Activated naive CD8-positive, alpha-beta T cell treated with anti-CD3 and anti-CD28 coated beads for 36 hours (primary cell): ENCODE measurements around the gene CETN1. TPM values are rescaled to one million over a fixed set of nuclear protein-coding genes. Genes with fewer than 3 reads are reported as not detected.
A peak's percentile ranks its signal among the peaks of the same experiment; 100 is the strongest.

Experiments used
- DNase-seq: peaks from one replicate; pipeline ENCODE4 v3.0.0; 2021
- H3K27ac Mint-ChIP-seq: one replicate; pipeline ENCODE4 v1.8.0; 2022; ENCODE audit warnings: mild to moderate bottlenecking, moderate library complexity, mixed read lengths
- H3K27me3 Mint-ChIP-seq: one replicate; pipeline ENCODE4 v1.8.0; 2022; ENCODE audit warnings: mild to moderate bottlenecking, mixed read lengths
- H3K36me3 Mint-ChIP-seq: one replicate; pipeline ENCODE4 v1.8.0; 2021; ENCODE audit warnings: mild to moderate bottlenecking, mixed read lengths
- H3K4me1 Mint-ChIP-seq: one replicate; pipeline ENCODE4 v1.8.0; 2021; ENCODE audit warnings: mixed read lengths
- H3K4me3 Mint-ChIP-seq: one replicate; pipeline ENCODE4 v1.8.0; 2022; ENCODE audit warnings: mild to moderate bottlenecking, moderate library complexity, mixed read lengths
- H3K9me3 Mint-ChIP-seq: one replicate; pipeline ENCODE4 v1.8.0; 2022; ENCODE audit warnings: mixed read lengths
- total RNA-seq, 2 experiments: library from RNA; stranded (reverse); gene quantifications; one replicate each; pipeline ENCODE4 v1.2.3, GENCODE V29; 2021

The CETN1 gene
- total RNA-seq, 2 experiments from 2014 or later: not detected

- Mint-ChIP-seq H3K36me3 (no peaks in the 10 kb centered on the region), H3K4me1 (no peaks in the 10 kb centered on the region), H3K9me3 (no peaks in the 10 kb centered on the region), H3K27ac (no peak overlapping the region), H3K27me3 (peaks cover 7% of the 10 kb centered on the region), H3K4me3 (no peak overlapping the region)
- no peak for DNase-seq
Observed at GRCh38 chr18:572091-572830, 7.9 kb upstream of the CETN1 start.

- H3K27me3 Mint-ChIP-seq: peaks cover 4% of the 10 kb centered on the region
- H3K27ac Mint-ChIP-seq: no peak overlapping the region
- H3K4me3 Mint-ChIP-seq: no peak overlapping the region
- H3K9me3 Mint-ChIP-seq: no peaks in the 10 kb centered on the region
- no peak for DNase-seq
- no peaks in the 10 kb centered on the region for H3K4me1 Mint-ChIP-seq
- H3K36me3 Mint-ChIP-seq: no peaks in the 10 kb centered on the region
Observed at GRCh38 chr18:572831-573289, 7.3 kb upstream of the CETN1 start.

GRCh38 chr18:573385-573784 lies 6.8 kb upstream of the CETN1 start:
- H3K4me3 Mint-ChIP-seq: no peak overlapping the region
- DNase-seq: no peak

DNA sequence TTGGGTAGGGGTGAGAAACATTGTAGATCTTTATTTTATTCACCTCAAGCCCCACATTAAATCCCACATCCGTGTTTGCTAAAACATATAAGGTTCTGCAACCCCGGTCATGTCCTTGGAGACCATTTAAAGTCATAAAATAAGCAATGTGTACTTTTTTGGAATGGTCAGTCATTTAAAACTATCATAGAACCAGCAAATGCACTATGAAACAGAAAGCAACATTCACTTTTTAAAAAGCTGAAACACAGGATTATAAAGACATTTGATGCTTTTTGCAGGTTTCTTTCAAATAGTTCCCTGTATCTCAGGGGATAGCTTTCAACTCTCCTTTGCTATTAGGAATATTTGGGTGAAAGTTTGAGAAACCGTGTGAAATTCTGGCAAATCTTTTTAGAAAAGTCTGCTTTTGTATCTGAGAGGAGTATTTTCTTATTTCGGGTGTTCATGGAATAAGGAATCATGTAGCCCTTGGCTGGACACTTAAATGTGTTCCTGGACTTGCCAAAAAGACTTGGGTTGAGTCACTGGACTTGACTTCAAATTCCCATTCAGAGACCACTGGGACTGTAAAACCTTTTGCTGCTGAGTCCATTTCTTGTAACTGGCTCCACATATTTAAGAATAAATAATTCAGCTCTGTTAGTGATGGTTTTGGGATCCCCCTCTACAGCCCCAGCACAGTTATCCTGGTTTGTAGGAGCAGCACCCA lies 5.9 kb upstream of the CETN1 start:
- Mint-ChIP-seq H3K9me3 (no peaks in the 10 kb centered on the region), H3K27me3 (peaks cover 4% of the 10 kb centered on the region), H3K4me3 (no peak overlapping the region), H3K36me3 (no peaks in the 10 kb centered on the region), H3K4me1 (no peaks in the 10 kb centered on the region), H3K27ac (no peak overlapping the region)
- no peak for DNase-seq

More at GRCh38 chr18:573385-573784, 6.8 kb upstream of the CETN1 start:
- no peaks in the 10 kb centered on the region for H3K36me3 Mint-ChIP-seq
- no peaks in the 10 kb centered on the region for H3K4me1 Mint-ChIP-seq
- no peaks in the 10 kb centered on the region for H3K9me3 Mint-ChIP-seq
- no peak overlapping the region for H3K27ac Mint-ChIP-seq
- peaks cover 4% of the 10 kb centered on the region for H3K27me3 Mint-ChIP-seq

DNA sequence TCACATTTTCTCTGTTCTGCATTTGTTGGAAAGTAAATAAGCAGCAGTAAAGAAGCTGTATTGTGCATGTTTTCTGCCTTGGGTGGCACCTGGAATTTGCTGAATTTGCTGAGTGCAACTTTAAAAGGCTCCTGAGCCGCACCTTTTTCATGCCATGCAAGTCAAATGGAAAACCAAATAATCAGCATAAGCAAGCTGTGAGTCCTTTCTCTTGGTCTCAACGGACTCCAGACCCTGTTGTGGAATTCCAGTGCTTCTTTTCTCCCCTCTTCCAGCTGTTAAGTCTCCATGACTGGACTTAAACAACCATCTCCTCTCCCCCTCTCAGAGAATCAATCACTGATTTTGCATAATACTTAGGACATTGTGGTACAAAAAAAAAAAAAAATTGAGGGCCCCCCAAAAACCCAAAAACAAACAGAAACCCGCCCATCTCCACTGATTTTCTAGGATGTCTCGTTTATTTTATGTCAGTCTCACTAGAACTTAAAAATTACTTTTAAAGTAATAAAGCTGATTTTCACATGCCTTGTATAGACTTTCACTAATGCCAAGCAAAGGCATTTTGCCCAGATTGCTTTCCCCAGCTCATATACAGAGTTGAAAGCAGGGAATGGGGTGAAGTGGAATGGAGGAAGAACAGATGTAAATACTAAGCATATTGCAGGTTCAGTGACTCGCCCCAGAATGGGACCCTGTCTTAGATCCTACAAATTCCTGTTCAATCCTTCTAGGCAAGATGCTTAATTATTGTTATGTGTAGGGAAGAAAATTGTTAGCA lies 5.1 kb upstream of the CETN1 start:
- no peaks in the 10 kb centered on the region for H3K9me3 Mint-ChIP-seq

DNA sequence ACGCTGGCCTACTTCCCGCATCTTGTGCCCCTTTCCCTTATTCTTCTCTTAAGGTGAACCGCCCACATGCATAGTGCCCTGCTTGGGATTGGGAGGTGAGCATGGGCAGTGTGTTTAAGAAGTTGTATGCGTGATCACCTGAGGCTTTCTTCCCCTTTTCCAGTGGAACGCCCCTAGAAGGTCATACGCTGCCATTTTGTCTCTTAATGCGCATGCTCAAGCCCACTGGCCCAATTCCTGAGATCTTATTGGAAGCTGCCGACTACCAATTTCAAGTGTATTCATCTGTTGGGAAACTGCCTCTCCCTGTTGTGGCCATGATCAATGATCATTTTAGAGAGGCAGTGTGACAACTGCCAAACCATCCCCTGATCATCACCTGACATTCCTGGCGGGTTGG lies 3.3 kb upstream of the CETN1 start:
- Mint-ChIP-seq H3K27me3 (peaks cover 4% of the 10 kb centered on the region), H3K4me1 (no peaks in the 10 kb centered on the region), H3K9me3 (no peaks in the 10 kb centered on the region), H3K4me3 (no peak overlapping the region), H3K36me3 (no peaks in the 10 kb centered on the region), H3K27ac (no peak overlapping the region)
- no peak for DNase-seq

More for the DNA sequence above, 5.1 kb upstream of the CETN1 start:
- no peak overlapping the region for H3K27ac Mint-ChIP-seq
- DNase-seq: no peak
- no peaks in the 10 kb centered on the region for H3K36me3 Mint-ChIP-seq
- H3K4me1 Mint-ChIP-seq: no peaks in the 10 kb centered on the region
- H3K27me3 Mint-ChIP-seq: peaks cover 4% of the 10 kb centered on the region
- no peak overlapping the region for H3K4me3 Mint-ChIP-seq

DNA sequence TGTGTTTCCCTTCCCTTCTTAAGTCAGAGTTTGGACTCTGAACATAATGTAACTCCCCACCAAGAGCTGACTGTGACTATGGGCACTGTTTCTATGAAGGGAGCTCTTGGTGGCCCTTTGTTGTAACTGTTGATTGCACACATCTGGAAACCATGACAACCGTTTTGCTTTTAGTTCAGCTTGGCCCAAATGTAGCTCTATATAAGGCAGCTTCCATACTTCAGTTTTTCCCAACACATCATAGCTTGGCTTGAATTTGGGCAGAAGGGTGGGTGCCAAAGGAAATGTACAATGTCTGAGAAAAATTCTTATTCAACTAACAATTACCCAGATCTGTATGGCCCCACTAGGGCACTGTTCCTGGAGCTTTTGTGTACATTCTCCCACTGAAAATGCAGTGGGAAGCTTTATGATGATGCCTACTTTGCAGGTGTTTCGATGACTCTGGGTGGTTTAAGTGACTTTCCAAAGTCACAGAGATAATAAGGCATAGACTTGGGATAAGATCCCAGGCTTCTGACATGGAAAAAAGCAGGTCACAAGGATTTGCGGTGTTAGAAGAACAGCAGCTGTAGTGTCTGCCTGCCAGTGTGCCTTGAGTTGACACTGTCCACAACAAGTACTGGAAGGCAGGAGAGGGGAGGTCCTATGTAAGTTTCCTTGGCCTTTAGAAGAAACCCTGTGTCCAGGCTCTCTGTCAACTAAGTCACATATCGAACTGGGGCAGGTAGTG lies 2.4 kb upstream of the CETN1 start:
- H3K27ac Mint-ChIP-seq: no peak overlapping the region
- no peak overlapping the region for H3K4me3 Mint-ChIP-seq
- H3K36me3 Mint-ChIP-seq: no peaks in the 10 kb centered on the region
- no peak for DNase-seq
- no peaks in the 10 kb centered on the region for H3K4me1 Mint-ChIP-seq
- H3K27me3 Mint-ChIP-seq: peaks cover 4% of the 10 kb centered on the region
- no peaks in the 10 kb centered on the region for H3K9me3 Mint-ChIP-seq

GRCh38 chr18:579238-579637 lies 942 bp upstream of the CETN1 start:
- Mint-ChIP-seq H3K4me1 (no peaks in the 10 kb centered on the region), H3K27ac (no peak overlapping the region), H3K27me3 (peaks cover 4% of the 10 kb centered on the region), H3K36me3 (no peaks in the 10 kb centered on the region), H3K4me3 (no peak overlapping the region), H3K9me3 (no peaks in the 10 kb centered on the region)
- DNase-seq: no peak

DNA sequence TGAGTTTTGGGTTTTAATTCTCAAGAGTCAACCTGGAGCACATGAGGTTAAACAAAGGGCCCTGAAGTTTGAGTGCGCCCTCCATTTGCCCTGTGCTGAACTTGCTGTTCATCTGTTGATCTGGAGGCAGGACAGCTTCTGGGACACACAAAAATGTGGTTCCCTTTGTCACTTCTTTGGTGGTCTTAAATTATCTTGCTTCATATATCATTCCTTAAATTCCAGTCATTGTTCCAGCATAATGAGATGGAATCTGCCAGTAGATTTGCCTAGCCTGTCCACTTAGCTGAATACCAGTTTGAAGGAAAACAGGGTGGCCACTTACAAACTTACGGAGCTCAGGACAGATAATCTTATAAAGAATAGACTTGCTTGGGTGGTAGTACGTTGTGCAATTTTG lies 916 bp downstream of the CETN1 start:
- no peaks in the 10 kb centered on the region for H3K9me3 Mint-ChIP-seq
- no peaks in the 10 kb centered on the region for H3K36me3 Mint-ChIP-seq
- no peak for DNase-seq
- no peak overlapping the region for H3K27ac Mint-ChIP-seq
- no peaks in the 10 kb centered on the region for H3K27me3 Mint-ChIP-seq
- no peaks in the 10 kb centered on the region for H3K4me1 Mint-ChIP-seq
- H3K4me3 Mint-ChIP-seq: no peak overlapping the region

DNA sequence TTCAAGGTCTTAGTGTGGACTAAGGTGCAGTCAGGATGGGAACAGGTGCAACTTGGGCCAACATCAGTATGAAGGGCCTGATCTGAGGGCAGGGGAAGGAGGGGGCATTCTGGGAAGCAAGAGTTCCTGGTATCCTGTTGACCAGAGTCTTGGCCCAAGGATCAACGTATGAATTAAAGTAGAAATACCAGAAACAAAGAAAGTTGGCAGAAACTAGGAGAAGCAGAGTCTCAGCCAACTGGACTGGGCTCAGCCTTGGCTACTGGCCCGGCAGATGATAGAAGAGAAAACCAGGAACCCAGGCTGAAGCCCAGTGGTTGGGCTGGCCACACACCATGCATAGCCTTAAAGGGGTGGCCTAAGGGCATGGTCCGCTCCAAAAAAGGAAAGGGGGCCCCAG lies 2.3 kb downstream of the CETN1 start:
- H3K27ac Mint-ChIP-seq: no peak overlapping the region
- no peak overlapping the region for H3K4me3 Mint-ChIP-seq
- peaks cover 5% of the 10 kb centered on the region for H3K27me3 Mint-ChIP-seq
- no peaks in the 10 kb centered on the region for H3K36me3 Mint-ChIP-seq
- H3K4me1 Mint-ChIP-seq: no peaks in the 10 kb centered on the region
- no peaks in the 10 kb centered on the region for H3K9me3 Mint-ChIP-seq
- DNase-seq: no peak

GRCh38 chr18:595068-595467 lies 14.9 kb downstream of the CETN1 start:
- Mint-ChIP-seq H3K27ac (no peak overlapping the region), H3K4me3 (no peak overlapping the region), H3K9me3 (peaks cover 4% of the 10 kb centered on the region), H3K27me3 (peaks cover 34% of the 10 kb centered on the region), H3K36me3 (no peaks in the 10 kb centered on the region), H3K4me1 (peaks cover 5% of the 10 kb centered on the region)
- DNase-seq: no peak

- no peaks in the 10 kb centered on the region for H3K9me3 Mint-ChIP-seq
- peaks cover 5% of the 10 kb centered on the region for H3K4me1 Mint-ChIP-seq
- peaks cover 34% of the 10 kb centered on the region for H3K27me3 Mint-ChIP-seq
- DNase-seq: no peak
- no peak overlapping the region for H3K4me3 Mint-ChIP-seq
- no peaks in the 10 kb centered on the region for H3K36me3 Mint-ChIP-seq
- no peak overlapping the region for H3K27ac Mint-ChIP-seq
Observed at GRCh38 chr18:595571-595970, 15.4 kb downstream of the CETN1 start.

DNA sequence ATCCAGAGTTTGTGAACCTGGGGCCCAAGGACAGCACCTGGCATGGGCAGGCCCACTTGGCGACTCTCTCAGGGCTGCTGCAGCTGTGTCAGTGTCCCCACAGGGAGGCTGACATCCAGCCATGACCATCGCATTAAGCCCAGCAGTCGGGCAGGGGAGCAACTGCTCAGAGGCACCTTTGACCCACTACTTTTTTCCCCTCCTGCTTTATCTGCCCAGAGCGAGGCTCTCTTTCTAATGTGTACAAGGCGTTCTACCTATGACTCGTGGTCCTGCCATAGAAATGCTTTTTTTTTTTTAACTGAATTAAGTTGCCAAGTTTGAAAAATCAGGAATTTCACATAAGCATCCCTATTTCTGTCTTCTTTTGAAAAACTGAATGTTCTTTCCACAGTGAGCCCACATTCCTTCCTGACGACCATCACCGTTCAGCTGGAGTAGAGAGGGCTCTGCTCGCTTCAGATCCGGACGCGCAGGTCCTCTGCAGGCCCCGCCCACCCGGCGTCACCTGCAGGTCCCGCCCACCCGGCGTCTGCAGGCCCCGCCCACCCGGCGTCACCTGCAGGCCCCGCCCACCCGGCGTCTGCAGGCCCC lies 16.2 kb downstream of the CETN1 start:
- Mint-ChIP-seq H3K4me3 (peak overlapping the region; percentile 40), H3K9me3 (no peaks in the 10 kb centered on the region), H3K27ac (no peak overlapping the region), H3K27me3 (peaks cover 39% of the 10 kb centered on the region), H3K36me3 (no peaks in the 10 kb centered on the region), H3K4me1 (peaks cover 5% of the 10 kb centered on the region)
- DNase-seq: peak; percentile 0

DNA sequence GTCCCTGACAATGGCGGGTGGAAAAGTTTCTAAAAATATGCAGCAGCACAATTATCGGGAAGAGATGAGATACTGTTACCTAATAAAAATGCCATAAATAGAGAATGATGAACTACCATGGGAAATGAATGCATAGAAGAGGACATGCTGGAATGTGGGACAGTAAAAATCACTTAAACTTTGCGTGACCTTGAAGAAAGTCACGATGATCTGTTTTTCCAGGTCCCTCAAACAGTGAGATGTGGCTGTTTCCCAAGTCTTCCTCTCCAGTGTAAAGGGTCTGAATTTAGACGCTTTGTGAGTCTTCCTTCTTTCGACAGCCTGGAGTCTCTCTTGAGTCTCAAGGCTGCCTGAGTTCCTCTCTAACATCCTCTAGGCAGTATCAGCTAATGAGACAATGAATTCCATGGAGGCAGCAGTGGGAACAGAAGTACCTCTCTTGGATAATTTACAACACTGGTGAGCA lies 18.0 kb downstream of the CETN1 start:
- Mint-ChIP-seq H3K4me1 (peaks cover 5% of the 10 kb centered on the region), H3K27ac (no peak overlapping the region), H3K27me3 (peaks cover 44% of the 10 kb centered on the region), H3K36me3 (no peaks in the 10 kb centered on the region), H3K4me3 (no peak overlapping the region), H3K9me3 (no peaks in the 10 kb centered on the region)
- DNase-seq: no peak
